Liver (tissue), 9 donors: ENCODE data around the gene MAP3K13. TPM values are rescaled to one million over a fixed set of nuclear protein-coding genes. Genes with fewer than 3 reads are reported as not detected.

Experiments
- DNase-seq: peaks from one replicate; pipeline ENCODE4 v3.0.0-alpha.2; 2017; ENCODE audit warnings: low spot score
- H3K27ac ChIP-seq, 2 donors: one replicate each; pipeline ENCODE4 v1.7.0; 2013; ENCODE audit warnings: inconsistent platforms in 2 of 2, low read length in 2 of 2, control low read depth in 1 of 2, low read depth in 1 of 2, mild to moderate bottlenecking in 1 of 2
- H3K27me3 ChIP-seq, 4 donors: one replicate each; pipeline versions ENCODE4 v1.6.1 to v1.7.0; 2013; ENCODE audit warnings: low read length in 3 of 4, inconsistent platforms in 1 of 4, mild to moderate bottlenecking in 1 of 4, moderate library complexity in 1 of 4; ENCODE audit not compliant: control insufficient read depth in 4 of 4, insufficient read depth in 4 of 4
- H3K36me3 ChIP-seq, 4 donors: one replicate each; pipeline versions ENCODE4 v1.6.1 to v1.7.0; 2013; ENCODE audit warnings: low read length in 3 of 4, mild to moderate bottlenecking in 3 of 4, low read depth in 1 of 4, moderate library complexity in 1 of 4; ENCODE audit not compliant: control insufficient read depth in 4 of 4, insufficient read depth in 3 of 4
- H3K4me1 ChIP-seq, 4 donors: one replicate each; pipeline versions ENCODE4 v1.6.1 to v1.7.0; 2013; ENCODE audit warnings: low read length in 3 of 4, mild to moderate bottlenecking in 3 of 4, moderate library complexity in 1 of 4; ENCODE audit not compliant: control insufficient read depth in 4 of 4, insufficient read depth in 4 of 4
- H3K4me3 ChIP-seq, 3 donors: one replicate each; pipeline versions ENCODE4 v1.6.1 to v1.7.0; 2013; ENCODE audit warnings: low read length in 3 of 3, control low read depth in 1 of 3, low read depth in 1 of 3, mild to moderate bottlenecking in 1 of 3
- H3K9ac ChIP-seq, 2 donors: one replicate each; pipeline ENCODE4 v1.7.0; 2013; ENCODE audit warnings: low read length in 2 of 2, mild to moderate bottlenecking in 2 of 2, moderate library complexity in 2 of 2, control low read depth in 1 of 2, low read depth in 1 of 2
- H3K9me3 ChIP-seq, 4 donors: one replicate each; pipeline versions ENCODE4 v1.6.1 to v1.7.0; 2013; ENCODE audit warnings: low read length in 3 of 4; ENCODE audit not compliant: control insufficient read depth in 4 of 4
- EGR1 ChIP-seq, 2 donors: IDR thresholded peaks; 2 replicates each; pipeline ENCODE4 v1.6.1; 2016 to 2018; ENCODE audit warnings: antibody characterized with exemption in 2 of 2, low read depth in 2 of 2
- FOXA1 ChIP-seq: IDR thresholded peaks from 2 replicates; pipeline ENCODE4 v1.6.1; 2016; ENCODE audit warnings: antibody characterized with exemption
- FOXA2 ChIP-seq: IDR thresholded peaks from 2 replicates; pipeline ENCODE4 v1.6.1; 2016; ENCODE audit warnings: antibody characterized with exemption
- GABPA ChIP-seq, 2 donors: IDR thresholded peaks in 1 of 2; conservative IDR thresholded peaks in 1 of 2; 2 replicates each; pipeline ENCODE4 v1.6.1; 2016; ENCODE audit warnings: antibody characterized with exemption in 2 of 2, mild to moderate bottlenecking in 1 of 2, moderate library complexity in 1 of 2
- HNF4A ChIP-seq, 2 donors: conservative IDR thresholded peaks; 2 replicates each; pipeline ENCODE4 v1.6.1; 2016; ENCODE audit warnings: antibody characterized with exemption in 2 of 2, mild to moderate bottlenecking in 2 of 2
- HNF4G ChIP-seq: IDR thresholded peaks from 2 replicates; pipeline ENCODE4 v1.6.1; 2016; ENCODE audit warnings: antibody characterized with exemption
- JUND ChIP-seq, 2 donors: IDR thresholded peaks; 2 replicates each; pipeline ENCODE4 v1.6.1; 2016; ENCODE audit warnings: antibody characterized with exemption in 2 of 2
- NR2F2 ChIP-seq: IDR thresholded peaks from 2 replicates; pipeline ENCODE4 v1.6.1; 2016; ENCODE audit warnings: antibody characterized with exemption
- RAD21 ChIP-seq, 2 donors: IDR thresholded peaks; 2 replicates each; pipeline ENCODE4 v1.6.1; 2016; ENCODE audit warnings: antibody characterized with exemption in 2 of 2, mild to moderate bottlenecking in 2 of 2
- RXRA ChIP-seq, 2 donors: IDR thresholded peaks; 2 replicates each; pipeline ENCODE4 v1.6.1; 2017 to 2018; ENCODE audit warnings: antibody characterized with exemption in 2 of 2, mild to moderate bottlenecking in 1 of 2
- SP1 ChIP-seq: IDR thresholded peaks from 2 replicates; pipeline ENCODE4 v1.6.1; 2018; ENCODE audit warnings: antibody characterized with exemption, mild to moderate bottlenecking
- TAF1 ChIP-seq: conservative IDR thresholded peaks from 2 replicates; pipeline ENCODE4 v1.6.1; 2016; ENCODE audit warnings: antibody characterized with exemption, mild to moderate bottlenecking
- YY1 ChIP-seq: IDR thresholded peaks from 2 replicates; pipeline ENCODE4 v1.6.1; 2016; ENCODE audit warnings: antibody characterized with exemption, mild to moderate bottlenecking
- WGBS: extraction: QIAGEN DNeasy Blood & Tissue Kit; methylation state at CpG from one replicate; pipeline ENCODE4 v1.1.7; 2013; 5-methylcytosine and 5-hydroxymethylcytosine counted together
- polyA plus RNA-seq, 2 donors: library from polyadenylated mRNA; stranded (reverse) in 1 of 2; unstranded in 1 of 2; fragments of 200-250 nt in 1 of 2; fragments of >200 nt in 1 of 2; fragmentation: Nextera tagmentation in 1 of 2; extraction: Ambion mirVana in 1 of 2; gene quantifications; one replicate each; pipeline versions ENCODE4 v1.2.1 to v1.2.3, GENCODE V29; 2013 to 2015
- total RNA-seq, 2 donors: library from RNA; depleted of rRNA; stranded (reverse); fragments of >200 nt; gene quantifications; one replicate each; pipeline ENCODE4 v1.2.3, GENCODE V29; 2014
- TF ChIP-seq, protein P1 (sequence below): IDR thresholded peaks from 2 replicates; pipeline ENCODE4 v1.6.1; 2016; ENCODE audit warnings: antibody characterized with exemption
- TF ChIP-seq, protein P2 (sequence below): IDR thresholded peaks from 2 replicates; pipeline ENCODE4 v1.6.1; 2016; ENCODE audit warnings: antibody characterized with exemption
- TF ChIP-seq, protein P3 (sequence below): fragments of 150-350 bp; IDR thresholded peaks from 2 replicates; pipeline ENCODE4 v1.5.1; 2017; ENCODE audit warnings: improper control_type of control experiment, low read depth, low read length; ENCODE audit not compliant: missing input control
- TF ChIP-seq, protein P4 (sequence below): IDR thresholded peaks from 2 replicates; pipeline ENCODE4 v1.6.1; 2016; ENCODE audit warnings: antibody characterized with exemption, mild to moderate bottlenecking
- TF ChIP-seq, protein P5 (sequence below): IDR thresholded peaks from 2 replicates; pipeline ENCODE4 v1.6.1; 2016; ENCODE audit warnings: antibody characterized with exemption
- donor health status: healthy.
- donor health status: healthy.
- donor health status: healthy.
- donor health status: healthy.
- donor health status: healthy.

Gene MAP3K13
- total and polyA plus RNA-seq, 4 donors: 11.3 to 38.1 (median 26.5) TPM

DNA sequence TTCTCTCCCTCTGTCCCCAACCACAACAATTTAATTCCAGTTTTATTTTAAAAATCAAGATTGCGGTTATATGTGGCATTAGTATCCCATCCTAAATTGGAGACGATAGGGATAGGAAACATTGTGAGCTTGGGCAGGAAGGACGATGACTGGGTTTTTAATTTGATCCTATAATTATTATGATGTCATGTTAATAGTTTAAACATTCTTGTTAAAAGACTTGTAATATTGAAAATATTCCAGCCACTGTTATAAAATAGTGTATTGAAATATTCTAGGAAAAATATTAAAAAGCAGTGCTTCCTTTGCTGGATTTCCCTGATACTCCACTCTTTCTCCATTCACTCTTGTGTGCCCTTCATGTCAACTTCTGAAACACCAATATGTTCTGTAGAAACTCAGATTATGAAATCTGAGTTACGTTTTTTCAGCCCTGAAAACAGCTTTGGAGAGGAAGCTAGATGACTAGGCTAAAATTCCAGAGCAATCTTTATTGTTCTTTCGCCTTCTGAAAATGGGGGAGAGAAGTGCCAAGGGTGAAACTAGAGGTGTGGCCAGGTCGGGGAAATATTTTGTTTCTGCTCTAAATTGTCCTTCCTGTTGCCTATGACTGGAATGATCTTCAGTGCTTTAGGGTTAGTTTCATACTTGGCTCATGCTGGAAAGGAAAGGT, 46.1 kb upstream of the MAP3K13 start:
- Histone ChIP-seq H3K4me1 (peaks cover 5 to 43% (median 25%) of the 10 kb centered on the region in 4 donors), H3K9ac (peak overlapping the region; percentile 36 to 45), H3K4me3 (peak overlapping the region in 2 of 3 donors; percentile 27 to 43), H3K9me3 (no peaks in the 10 kb centered on the region), H3K27ac (peak overlapping the region; percentile 85 to 88), H3K36me3 (no peaks in the 10 kb centered on the region), H3K27me3 (no peaks in the 10 kb centered on the region)
- 35% methylated on average over 6 of the region's 6 CpGs for WGBS
- no peak for DNase-seq
- peak; percentile 32 for TF ChIP-seq SP1
- TF ChIP-seq, protein P1, sequence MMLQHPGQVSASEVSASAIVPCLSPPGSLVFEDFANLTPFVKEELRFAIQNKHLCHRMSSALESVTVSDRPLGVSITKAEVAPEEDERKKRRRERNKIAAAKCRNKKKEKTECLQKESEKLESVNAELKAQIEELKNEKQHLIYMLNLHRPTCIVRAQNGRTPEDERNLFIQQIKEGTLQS: no peak
- TF ChIP-seq, protein P2, sequence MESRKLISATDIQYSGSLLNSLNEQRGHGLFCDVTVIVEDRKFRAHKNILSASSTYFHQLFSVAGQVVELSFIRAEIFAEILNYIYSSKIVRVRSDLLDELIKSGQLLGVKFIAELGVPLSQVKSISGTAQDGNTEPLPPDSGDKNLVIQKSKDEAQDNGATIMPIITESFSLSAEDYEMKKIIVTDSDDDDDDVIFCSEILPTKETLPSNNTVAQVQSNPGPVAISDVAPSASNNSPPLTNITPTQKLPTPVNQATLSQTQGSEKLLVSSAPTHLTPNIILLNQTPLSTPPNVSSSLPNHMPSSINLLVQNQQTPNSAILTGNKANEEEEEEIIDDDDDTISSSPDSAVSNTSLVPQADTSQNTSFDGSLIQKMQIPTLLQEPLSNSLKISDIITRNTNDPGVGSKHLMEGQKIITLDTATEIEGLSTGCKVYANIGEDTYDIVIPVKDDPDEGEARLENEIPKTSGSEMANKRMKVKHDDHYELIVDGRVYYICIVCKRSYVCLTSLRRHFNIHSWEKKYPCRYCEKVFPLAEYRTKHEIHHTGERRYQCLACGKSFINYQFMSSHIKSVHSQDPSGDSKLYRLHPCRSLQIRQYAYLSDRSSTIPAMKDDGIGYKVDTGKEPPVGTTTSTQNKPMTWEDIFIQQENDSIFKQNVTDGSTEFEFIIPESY: no peak
- peak; percentile 44 for TF ChIP-seq NR2F2
- peak; percentile 19 to 63 for TF ChIP-seq JUND (IDR thresholded peaks at IDR 0.05)
- peak; percentile 76 for TF ChIP-seq YY1
- TF ChIP-seq RAD21 (IDR thresholded peaks at IDR 0.05): no peak
- TF ChIP-seq FOXA1: no peak
- TF ChIP-seq FOXA2: no peak
- TF ChIP-seq HNF4A (conservative IDR thresholded peaks at IDR 0.05): peak in 1 of 2 donors; percentile 39
- TF ChIP-seq HNF4G: no peak
- TF ChIP-seq, protein P3, sequence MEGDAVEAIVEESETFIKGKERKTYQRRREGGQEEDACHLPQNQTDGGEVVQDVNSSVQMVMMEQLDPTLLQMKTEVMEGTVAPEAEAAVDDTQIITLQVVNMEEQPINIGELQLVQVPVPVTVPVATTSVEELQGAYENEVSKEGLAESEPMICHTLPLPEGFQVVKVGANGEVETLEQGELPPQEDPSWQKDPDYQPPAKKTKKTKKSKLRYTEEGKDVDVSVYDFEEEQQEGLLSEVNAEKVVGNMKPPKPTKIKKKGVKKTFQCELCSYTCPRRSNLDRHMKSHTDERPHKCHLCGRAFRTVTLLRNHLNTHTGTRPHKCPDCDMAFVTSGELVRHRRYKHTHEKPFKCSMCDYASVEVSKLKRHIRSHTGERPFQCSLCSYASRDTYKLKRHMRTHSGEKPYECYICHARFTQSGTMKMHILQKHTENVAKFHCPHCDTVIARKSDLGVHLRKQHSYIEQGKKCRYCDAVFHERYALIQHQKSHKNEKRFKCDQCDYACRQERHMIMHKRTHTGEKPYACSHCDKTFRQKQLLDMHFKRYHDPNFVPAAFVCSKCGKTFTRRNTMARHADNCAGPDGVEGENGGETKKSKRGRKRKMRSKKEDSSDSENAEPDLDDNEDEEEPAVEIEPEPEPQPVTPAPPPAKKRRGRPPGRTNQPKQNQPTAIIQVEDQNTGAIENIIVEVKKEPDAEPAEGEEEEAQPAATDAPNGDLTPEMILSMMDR: no peak
- no peak for TF ChIP-seq EGR1 (IDR thresholded peaks at IDR 0.05; ENCODE audit: low read depth in 2 of 2)
- TF ChIP-seq GABPA (IDR thresholded peaks at IDR 0.05 in 1 of 2, conservative IDR thresholded peaks at IDR 0.05 in 1 of 2): no peak
- TF ChIP-seq RXRA (IDR thresholded peaks at IDR 0.05): peak; percentile 31 to 49
- TF ChIP-seq TAF1: no peak
- TF ChIP-seq, protein P4, sequence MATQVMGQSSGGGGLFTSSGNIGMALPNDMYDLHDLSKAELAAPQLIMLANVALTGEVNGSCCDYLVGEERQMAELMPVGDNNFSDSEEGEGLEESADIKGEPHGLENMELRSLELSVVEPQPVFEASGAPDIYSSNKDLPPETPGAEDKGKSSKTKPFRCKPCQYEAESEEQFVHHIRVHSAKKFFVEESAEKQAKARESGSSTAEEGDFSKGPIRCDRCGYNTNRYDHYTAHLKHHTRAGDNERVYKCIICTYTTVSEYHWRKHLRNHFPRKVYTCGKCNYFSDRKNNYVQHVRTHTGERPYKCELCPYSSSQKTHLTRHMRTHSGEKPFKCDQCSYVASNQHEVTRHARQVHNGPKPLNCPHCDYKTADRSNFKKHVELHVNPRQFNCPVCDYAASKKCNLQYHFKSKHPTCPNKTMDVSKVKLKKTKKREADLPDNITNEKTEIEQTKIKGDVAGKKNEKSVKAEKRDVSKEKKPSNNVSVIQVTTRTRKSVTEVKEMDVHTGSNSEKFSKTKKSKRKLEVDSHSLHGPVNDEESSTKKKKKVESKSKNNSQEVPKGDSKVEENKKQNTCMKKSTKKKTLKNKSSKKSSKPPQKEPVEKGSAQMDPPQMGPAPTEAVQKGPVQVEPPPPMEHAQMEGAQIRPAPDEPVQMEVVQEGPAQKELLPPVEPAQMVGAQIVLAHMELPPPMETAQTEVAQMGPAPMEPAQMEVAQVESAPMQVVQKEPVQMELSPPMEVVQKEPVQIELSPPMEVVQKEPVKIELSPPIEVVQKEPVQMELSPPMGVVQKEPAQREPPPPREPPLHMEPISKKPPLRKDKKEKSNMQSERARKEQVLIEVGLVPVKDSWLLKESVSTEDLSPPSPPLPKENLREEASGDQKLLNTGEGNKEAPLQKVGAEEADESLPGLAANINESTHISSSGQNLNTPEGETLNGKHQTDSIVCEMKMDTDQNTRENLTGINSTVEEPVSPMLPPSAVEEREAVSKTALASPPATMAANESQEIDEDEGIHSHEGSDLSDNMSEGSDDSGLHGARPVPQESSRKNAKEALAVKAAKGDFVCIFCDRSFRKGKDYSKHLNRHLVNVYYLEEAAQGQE: peak; percentile 56
- TF ChIP-seq, protein P5, sequence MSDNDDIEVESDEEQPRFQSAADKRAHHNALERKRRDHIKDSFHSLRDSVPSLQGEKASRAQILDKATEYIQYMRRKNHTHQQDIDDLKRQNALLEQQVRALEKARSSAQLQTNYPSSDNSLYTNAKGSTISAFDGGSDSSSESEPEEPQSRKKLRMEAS: no peak
